Measurements from ENCODE around the gene NUP88. TPM values are rescaled to one million over a fixed set of nuclear protein-coding genes. Genes with fewer than 3 reads are reported as not detected.
A peak's percentile ranks its signal among the peaks of the same experiment; 100 is the strongest.

Gene NUP88
- total and polyA plus RNA-seq, 8 donors = 33.0 to 74.9 (median 65.1) TPM

DNA sequence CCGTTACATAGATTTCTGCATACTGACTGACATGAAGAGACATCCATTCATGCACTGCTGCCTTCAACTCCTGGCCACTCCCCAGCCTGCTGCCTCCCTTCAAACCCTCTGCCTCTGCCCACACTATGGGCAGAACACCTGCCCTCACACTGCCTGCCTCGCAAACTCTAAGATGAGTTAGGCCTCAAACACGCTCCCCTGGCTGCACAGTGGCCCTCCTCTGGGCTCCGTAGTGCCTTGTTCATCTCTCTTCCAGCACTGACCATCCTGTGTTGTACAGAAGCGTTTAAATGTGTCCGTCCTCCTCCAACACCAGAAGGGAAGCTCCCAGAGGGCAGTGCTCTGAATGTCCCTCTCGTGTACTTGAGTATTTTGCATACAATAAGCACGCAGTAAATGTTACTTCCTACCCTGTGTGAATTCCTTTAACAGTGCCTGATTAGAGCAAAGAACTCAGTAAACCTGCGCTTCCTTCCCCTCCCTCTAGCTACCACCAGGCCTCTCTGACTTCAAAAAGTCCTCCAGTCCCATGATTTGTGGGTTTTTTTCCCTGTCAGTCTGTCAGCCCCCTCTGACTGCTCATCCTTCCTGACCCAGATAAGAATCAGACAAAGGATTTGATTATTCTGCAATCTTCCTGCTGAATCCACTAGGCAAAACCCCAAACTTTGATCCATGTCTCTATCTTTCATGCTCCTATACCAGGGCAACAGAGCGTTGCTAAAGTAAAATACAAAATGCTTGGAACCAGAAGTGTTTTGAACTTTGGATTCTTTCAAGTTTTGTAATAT lies 45.5 kb upstream of the NUP88 start:
- H3K4me1 ChIP-seq = peaks cover 3 to 40% of the 10 kb centered on the region in 2 donors
- ATAC-seq = no peak
- H3K27me3 ChIP-seq = no peaks in the 10 kb centered on the region
- intact Hi-C loops (cut with DNase I) = no loop called here
- no peak overlapping the region for H3K4me3 ChIP-seq
- no peak for DNase-seq
- no peak overlapping the region for H3K27ac ChIP-seq
- TF ChIP-seq, protein P1, sequence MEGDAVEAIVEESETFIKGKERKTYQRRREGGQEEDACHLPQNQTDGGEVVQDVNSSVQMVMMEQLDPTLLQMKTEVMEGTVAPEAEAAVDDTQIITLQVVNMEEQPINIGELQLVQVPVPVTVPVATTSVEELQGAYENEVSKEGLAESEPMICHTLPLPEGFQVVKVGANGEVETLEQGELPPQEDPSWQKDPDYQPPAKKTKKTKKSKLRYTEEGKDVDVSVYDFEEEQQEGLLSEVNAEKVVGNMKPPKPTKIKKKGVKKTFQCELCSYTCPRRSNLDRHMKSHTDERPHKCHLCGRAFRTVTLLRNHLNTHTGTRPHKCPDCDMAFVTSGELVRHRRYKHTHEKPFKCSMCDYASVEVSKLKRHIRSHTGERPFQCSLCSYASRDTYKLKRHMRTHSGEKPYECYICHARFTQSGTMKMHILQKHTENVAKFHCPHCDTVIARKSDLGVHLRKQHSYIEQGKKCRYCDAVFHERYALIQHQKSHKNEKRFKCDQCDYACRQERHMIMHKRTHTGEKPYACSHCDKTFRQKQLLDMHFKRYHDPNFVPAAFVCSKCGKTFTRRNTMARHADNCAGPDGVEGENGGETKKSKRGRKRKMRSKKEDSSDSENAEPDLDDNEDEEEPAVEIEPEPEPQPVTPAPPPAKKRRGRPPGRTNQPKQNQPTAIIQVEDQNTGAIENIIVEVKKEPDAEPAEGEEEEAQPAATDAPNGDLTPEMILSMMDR (IDR thresholded peaks at IDR 0.05) = no peak
- no peaks in the 10 kb centered on the region for H3K9me3 ChIP-seq
- peaks cover 0 to 28% of the 10 kb centered on the region in 2 donors for H3K36me3 ChIP-seq

DNA sequence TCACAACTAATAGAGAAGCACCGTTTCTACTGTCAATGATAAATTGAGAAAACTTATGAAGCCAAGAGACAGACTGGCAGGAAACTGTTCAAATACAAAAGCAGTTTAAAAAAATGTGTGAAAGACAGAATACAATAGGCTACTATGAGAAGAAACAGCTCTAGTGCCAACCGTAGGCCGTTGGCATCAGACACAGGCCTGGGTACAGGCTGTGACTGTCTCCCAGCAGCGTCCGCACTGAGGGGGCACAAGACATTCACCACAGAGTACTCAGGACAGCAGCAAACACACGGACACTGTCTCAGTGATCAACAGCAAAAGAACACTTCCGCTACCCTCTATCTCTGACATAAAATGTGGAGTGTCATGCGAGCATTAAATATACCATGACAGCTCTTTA lies 27.3 kb upstream of the NUP88 start:
- Histone ChIP-seq H3K36me3 (peaks cover 0 to 97% of the 10 kb centered on the region in 2 donors), H3K27ac (no peak overlapping the region), H3K9me3 (no peaks in the 10 kb centered on the region), H3K4me1 (no peaks in the 10 kb centered on the region), H3K4me3 (no peak overlapping the region), H3K27me3 (no peaks in the 10 kb centered on the region)
- TF ChIP-seq, protein P1 (IDR thresholded peaks at IDR 0.05) = no peak
- intact Hi-C loops (cut with DNase I) = no loop called here
- ATAC-seq (no peak), DNase-seq (no peak)

DNA sequence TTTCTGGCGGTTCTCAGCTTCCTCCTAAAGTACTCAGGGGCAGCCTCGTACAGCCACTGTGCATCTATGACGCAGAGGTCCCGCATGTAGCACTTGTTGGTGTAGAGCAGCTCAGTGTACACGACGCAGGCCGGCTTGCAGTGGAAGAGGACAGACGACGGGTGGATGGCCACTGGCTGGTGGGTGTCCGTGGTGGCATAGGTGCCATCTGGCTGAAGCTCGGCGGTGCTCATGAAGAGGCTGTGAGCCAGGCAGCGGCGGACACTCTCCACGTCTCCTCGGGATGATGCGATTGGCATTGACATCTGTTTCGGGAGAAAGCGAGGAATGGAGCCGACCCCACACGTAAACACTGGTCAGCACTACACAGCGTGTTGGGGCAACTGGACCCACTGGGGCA lies 24.7 kb upstream of the NUP88 start:
- intact Hi-C loops (cut with DNase I) = no loop called here
- no peaks in the 10 kb centered on the region for H3K27me3 ChIP-seq
- H3K9me3 ChIP-seq = no peaks in the 10 kb centered on the region
- peaks cover 0 to 6% of the 10 kb centered on the region in 2 donors for H3K4me1 ChIP-seq
- no peak for ATAC-seq
- DNase-seq = no peak
- H3K4me3 ChIP-seq = no peak overlapping the region
- TF ChIP-seq, protein P1 (IDR thresholded peaks at IDR 0.05) = no peak
- no peak overlapping the region for H3K27ac ChIP-seq
- H3K36me3 ChIP-seq = peaks cover 0 to 72% of the 10 kb centered on the region in 2 donors

DNA sequence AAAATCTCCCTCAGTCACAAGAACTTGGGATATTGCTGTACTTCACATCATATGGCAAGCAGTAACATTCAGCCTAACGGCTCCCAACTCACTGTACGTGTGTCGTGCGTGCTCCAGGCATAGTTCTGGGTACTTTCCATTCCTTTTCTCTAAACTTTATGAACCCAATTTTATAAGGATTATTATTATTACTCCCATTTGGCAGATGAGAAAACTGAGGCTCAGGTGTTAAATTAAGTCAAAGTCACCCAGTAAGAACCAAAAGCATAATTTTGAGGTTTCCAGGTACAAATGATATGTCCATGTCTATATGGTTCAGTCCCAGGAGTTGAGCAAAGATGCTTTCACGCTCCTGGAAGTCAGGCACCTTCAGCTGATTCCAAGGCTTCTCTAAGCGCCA lies 24.3 kb upstream of the NUP88 start:
- Histone ChIP-seq H3K36me3 (peaks cover 0 to 67% of the 10 kb centered on the region in 2 donors), H3K4me3 (no peak overlapping the region), H3K9me3 (no peaks in the 10 kb centered on the region), H3K27me3 (no peaks in the 10 kb centered on the region), H3K4me1 (peaks cover 0 to 7% of the 10 kb centered on the region in 2 donors), H3K27ac (no peak overlapping the region)
- DNase-seq = no peak
- TF ChIP-seq, protein P1 (IDR thresholded peaks at IDR 0.05) = no peak
- no peak for ATAC-seq
- intact Hi-C loops (cut with DNase I) = no loop called here

DNA sequence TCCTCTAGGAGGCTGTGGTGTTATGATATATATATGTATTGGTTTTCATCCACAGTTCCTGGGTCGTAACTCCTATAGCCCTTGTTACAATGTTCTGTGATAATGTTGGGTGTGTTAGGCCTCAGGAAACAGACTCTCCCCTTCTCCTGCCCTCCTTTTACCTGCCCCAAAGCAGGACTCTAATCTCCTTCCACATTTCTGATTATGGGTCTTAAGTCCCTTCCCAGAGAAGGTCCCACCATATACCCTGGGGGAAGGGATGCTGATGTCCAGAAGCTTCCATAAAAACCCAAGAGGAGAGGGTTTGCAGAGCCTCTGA lies 19.9 kb upstream of the NUP88 start:
- DNase-seq (no peak), ATAC-seq (no peak)
- peaks cover 7 to 33% of the 10 kb centered on the region in 2 donors for H3K4me1 ChIP-seq
- H3K9me3 ChIP-seq = no peaks in the 10 kb centered on the region
- H3K27me3 ChIP-seq = no peaks in the 10 kb centered on the region
- TF ChIP-seq, protein P1 (IDR thresholded peaks at IDR 0.05) = no peak
- peak overlapping the region; percentile 88 to 98 for H3K4me3 ChIP-seq
- peaks cover 0 to 54% of the 10 kb centered on the region in 2 donors for H3K36me3 ChIP-seq
- H3K27ac ChIP-seq = peak overlapping the region; percentile 75 to 84
- intact Hi-C loops (cut with DNase I) = no loop called here

Measured in left lung (tissue), 10 donors.